Measurements from ENCODE around the gene AADAC.
"Not testable (repeated sequence)": the region's sequence is repeated elsewhere in the genome, so short reads cannot be mapped to it uniquely, and the experiment has no call there.

AADAC gene

GRCh38 chr3:151859905-151860304, 46.0 kb downstream of the AADAC start:
- DNase-seq: no peak

- no peak for DNase-seq
Measured at GRCh38 chr3:151863611-151864010, 49.7 kb downstream of the AADAC start.

GRCh38 chr3:151864423-151865101, 50.6 kb downstream of the AADAC start:
- no peak for DNase-seq

GRCh38 chr3:151866711-151867410, 52.9 kb downstream of the AADAC start:
- no peak for DNase-seq

GRCh38 chr3:151867666-151868065, 53.8 kb downstream of the AADAC start:
- DNase-seq: no peak

- no peak for DNase-seq
Measured at GRCh38 chr3:151869181-151869580, 55.3 kb downstream of the AADAC start.

GRCh38 chr3:151871639-151872468, 57.9 kb downstream of the AADAC start:
- no peak for DNase-seq

GRCh38 chr3:151873398-151873797, 59.5 kb downstream of the AADAC start, which contains the start of gene SUCNR1:
Gene SUCNR1, plus strand, starts transcription at chr3:151873643. Its CDS starts 6,250 bp downstream, at chr3:151879893.
- no peak for DNase-seq

GRCh38 chr3:151874079-151874478, 60.2 kb downstream of the AADAC start:
- DNase-seq: not testable (repeated sequence)

- DNase-seq: no peak
Measured at GRCh38 chr3:151875759-151876158, 61.8 kb downstream of the AADAC start.

- no peak for DNase-seq
Measured at GRCh38 chr3:151877269-151877668, 63.4 kb downstream of the AADAC start.

Data from activated CD4-positive, alpha-beta T cell treated with anti-CD3 and anti-CD28 coated beads, Interleukin-2, amount 50 U/mL, for 4 hours (primary cell).